ENCODE results near the gene KIF5C.
"Not testable (repeated sequence)": the region's sequence is repeated elsewhere in the genome, so short reads cannot be mapped to it uniquely, and the experiment has no call there.

The KIF5C gene

DNA sequence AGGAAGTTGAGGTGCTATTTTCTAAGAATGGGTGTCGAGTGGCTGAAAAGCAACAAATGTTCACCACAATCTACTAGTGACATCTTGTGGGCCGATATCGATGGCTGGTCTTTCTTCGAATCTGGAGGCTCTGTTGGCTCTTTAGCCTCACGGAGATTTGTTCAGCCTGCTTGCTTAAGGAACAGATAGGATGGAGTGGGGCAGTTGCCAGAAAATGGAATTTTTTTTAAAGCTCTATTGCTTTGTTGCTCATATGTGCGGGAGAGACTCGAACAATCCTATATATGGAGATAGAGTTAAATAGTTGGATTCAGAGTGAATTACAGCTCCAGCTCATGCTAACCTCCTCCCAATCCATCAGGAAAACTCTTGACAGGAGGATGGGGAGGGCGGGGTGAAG lies 92.6 kb downstream of the KIF5C start:
- DNase-seq: no peak

DNA sequence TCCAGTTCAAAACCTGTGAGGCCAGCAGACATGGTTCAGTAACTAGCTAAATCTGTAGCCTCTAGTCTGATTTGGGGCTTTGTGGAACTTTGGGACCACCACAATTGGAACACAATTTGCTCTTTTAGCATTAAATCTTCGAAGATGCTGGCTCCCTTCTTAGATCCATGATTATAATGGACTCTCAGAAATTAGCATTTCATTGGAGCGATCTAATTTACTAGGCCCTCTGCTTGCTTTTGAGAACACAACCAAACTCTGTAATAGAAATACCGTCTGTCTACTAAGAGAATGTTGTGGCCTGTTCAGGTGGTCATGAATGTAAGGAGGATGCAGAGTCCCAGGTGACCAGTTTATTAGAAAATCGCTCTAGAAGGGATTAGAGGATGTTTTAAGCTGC lies 93.3 kb downstream of the KIF5C start:
- DNase-seq: no peak

DNA sequence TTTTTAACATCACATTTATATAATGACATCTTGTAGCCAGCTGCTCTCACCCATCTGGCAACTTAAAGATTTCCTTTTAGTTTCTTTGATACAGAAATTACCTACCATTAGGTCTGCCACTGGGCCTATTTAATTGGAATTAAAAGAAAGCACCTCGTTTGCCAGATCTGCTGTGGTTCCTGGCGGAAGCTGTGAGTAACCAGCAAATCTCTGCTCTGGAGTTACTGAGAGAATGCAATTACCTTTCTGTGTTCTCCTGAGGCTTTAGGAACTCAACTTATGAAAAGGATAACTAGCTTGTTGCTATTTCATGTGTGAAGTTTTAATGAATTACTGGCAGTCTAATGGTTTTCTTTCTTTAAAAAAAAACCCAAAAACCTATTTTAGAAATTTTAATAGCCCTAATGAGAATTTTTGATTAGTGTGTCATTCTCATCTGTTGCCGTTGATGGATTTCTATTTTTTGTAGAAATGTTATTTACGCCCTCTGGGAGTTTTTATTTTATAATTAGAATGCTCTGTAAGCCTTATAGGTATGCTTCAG lies 93.8 kb downstream of the KIF5C start:
- no peak for DNase-seq

DNA sequence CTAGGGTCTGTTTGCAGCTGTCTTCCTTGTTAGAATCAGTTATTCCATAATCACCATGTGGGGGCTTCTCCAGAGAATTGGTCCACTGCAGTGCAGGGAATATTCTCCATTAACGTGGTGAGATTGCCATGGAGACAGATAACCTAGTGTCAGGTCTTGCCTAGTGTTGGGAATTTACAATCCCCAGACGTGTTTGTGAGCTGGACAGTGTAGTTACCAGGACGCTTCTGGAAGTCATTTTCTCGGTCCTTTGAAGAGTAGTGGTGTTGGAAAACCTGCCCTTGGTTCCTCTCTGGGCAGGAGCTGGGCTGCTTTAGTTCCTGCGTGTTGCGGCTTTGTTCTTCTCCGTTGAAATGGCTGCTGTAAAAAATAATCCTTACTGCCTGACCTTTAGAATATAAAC lies 94.6 kb downstream of the KIF5C start:
- DNase-seq: no peak

DNA sequence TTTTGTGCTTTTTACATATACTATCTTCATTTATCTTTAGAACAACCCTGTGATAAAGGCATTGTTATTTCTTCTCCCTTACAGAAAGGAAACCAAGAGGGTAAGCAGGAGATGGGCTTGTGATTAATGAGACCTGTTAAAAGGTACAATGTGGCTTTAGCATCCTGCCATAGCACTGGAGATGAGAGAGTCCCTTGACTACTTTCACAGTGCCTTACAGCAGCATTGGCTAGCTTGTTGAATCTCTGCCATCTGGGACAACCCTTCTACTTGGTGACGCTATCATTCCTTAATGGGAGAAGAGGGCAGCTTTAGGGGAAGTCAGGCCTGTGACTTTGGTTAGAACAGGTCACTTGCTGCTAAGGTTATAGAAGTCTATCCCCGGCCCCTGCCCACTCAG lies 95.4 kb downstream of the KIF5C start:
- DNase-seq: no peak

DNA sequence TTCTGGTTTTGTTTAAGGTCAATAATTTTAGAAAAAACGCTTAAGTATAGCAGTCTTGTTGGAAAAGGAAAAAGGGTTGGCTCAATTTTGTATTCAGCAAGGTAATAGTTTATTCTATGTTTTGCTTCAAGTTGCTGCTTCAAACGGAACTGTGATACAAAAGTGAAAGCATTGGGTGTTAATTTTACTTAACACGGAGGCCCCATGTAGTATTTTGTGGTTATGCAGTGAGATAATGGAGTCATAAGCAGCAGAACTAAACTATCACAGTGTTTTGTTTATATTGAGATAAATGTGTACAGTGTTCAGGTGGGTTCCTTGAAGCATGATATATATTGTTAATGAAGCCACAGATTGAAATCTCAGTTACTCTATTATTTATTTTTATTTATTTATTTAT lies 96.5 kb downstream of the KIF5C start:
- DNase-seq: no peak

DNA sequence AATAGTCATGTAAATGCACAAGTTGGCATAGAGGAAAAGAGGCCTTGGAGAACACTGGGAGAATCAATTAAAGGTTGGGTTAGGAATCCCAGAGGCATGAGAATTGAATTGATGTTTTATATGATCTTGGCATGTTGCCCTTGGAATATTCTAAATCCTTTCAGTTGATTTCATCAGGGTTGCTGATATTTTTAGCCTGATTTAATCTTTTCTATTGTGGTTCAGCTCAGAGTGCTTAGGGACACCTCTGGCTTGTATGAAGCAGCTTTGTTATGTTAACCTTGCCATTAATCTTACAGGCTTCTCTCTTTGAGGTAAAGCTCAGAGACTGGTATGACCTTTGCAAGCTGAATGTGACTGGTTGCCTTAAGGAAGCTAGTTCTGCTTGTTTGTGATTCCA lies 99.1 kb downstream of the KIF5C start:
- DNase-seq: no peak

DNA sequence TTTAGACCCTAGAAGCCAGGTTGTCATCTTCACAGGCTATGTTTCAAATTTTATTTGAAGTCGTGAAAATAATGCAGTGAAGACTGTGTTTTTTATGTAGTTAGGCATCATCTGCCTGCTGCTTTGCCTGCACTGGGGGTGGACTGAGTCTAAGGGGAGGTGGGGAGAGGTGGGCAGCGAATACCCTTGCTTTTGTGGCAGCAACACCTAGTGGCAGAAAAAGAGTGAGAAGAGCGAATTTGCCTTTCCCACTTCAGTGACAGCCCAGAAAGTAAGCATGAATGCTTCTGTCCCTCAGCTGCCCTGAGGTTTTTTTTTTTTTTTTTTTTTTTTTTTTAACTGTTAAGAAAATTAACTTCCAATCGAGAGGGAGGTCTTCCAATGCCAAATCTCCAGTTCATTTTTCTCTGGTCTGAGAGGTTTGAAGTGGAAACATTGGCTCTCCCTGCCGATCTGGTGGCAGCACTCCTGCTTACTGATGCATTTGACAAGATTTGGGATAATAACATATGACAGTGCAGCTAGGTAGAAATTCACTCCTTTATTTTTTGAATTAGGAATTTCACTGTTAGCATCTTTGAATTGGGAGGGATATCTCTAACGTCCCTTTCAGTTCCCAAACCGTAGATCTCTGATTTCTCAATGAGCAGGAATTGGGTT lies 103.1 kb downstream of the KIF5C start:
- DNase-seq: no peak

DNA sequence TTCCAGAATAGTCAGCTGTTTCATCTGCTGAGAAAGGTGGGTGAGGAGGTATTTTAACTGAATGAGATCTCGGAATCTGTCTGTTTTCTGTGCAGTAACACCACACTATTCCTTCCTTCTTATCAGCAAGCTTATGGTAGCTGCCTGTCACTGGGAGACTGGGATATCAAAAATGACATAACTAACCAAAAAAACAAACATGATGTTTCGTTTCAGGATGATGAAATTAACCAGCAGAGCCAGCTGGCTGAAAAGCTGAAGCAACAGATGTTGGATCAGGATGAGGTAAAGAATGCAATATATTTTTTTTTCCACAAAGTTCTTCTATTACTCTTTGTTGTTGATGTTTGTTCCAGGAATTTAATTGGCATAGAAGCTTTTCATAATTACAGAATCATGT lies 103.7 kb downstream of the KIF5C start:
- no peak for DNase-seq

DNA sequence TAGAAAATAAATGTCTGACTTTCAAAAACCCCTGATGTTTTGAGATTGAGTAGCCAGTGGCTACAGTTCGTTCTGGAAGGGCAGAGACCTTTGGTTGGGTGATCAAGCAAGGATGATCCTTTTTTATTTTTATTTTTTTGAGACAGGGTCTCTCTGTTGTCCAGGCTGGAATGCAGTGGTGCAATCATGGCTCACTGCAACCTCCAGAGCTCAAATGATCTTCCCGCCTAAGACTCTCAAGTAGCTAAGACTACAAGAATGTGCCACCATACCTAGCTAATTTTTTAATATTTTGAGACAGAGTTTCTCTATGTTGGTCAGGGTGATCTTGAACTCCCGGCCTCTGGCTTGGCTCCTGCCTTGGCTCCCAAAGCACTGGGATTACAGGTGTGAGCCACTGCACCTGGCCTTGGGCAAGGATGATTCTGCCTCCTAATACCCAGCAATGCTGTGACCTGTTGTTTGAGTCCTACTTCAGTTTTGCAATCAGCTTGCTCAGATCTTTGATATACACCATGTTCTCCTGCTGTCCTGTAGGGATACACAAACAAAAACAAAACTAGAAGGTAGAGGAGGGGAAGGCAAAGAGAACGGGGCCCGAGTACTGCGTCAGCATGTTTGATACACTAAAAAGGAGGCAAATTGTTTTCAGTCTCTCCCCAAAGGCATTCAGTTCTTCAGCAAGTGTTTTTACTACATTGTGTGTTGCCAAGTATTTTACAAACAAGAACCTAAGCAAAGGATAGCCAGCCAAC lies 104.3 kb downstream of the KIF5C start:
- DNase-seq: no peak

DNA sequence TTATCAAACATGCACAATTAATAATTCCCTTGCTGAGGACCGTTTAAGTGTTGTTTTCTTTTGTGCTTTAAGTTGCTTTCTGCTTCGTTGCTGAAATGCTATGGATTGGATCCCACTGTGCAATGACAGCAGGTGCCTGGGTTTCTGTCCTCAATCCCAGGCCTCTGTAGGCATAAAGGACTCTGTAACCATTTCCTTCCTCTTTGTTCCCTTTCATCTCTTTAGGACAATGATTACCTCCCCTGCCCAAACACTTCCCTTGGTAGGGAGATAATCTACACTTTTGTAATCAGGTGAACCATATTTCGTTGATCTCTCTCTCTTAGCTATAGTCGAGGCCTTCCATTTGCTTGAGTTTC lies 104.9 kb downstream of the KIF5C start:
- DNase-seq: no peak

DNA sequence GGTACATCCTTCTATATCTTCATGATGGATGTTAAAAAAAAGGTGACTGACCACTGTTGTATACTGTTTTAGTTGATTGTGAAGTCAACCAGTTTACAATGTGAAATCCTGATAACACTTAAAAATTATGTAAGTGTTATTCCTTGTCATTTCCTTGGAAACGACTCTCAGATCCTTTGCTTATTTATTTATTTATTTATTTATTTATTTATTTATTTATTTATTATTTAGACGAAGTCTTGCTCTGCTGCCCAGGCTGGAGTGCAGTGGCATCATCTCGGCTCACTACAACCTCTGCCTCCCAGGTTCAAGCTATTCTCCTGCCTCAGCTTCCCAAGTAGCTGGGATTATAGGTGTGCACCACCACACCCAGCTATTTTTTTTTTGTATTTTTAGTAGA lies 105.5 kb downstream of the KIF5C start:
- not testable (repeated sequence) for DNase-seq

DNA sequence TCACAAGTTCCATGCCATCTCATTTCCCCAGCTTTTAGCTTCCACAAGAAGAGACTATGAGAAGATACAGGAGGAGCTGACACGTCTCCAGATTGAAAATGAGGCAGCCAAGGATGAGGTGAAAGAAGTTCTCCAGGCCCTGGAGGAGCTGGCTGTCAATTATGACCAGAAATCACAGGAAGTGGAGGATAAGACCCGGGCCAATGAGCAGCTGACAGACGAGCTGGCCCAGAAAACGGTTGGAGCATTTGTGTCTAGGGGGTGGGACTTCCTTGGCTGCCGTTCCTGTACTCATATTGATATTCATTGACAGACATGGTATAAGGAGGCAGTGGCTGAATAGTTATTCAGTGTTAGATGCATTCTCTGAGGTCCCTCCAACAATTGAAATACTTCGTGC lies 106.3 kb downstream of the KIF5C start:
- no peak for DNase-seq

DNA sequence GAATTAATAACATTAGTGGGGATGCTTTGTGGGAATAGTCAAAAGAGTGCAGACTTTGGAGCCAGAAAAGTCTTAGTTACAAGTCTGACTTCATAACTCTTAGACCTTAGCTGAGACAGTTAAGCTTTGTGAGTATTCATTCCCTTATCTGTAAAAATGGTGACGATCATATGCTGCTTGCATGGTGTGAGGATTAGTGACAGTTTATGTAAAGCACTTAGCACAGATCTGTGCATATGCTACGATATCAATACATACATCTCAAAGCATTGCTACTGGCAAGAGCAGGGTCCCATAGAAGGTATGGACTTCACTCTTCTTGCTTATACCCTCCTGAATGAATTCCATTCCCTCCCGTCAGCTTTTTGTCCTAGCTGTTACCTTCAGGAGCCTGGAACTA lies 106.8 kb downstream of the KIF5C start:
- DNase-seq: no peak

DNA sequence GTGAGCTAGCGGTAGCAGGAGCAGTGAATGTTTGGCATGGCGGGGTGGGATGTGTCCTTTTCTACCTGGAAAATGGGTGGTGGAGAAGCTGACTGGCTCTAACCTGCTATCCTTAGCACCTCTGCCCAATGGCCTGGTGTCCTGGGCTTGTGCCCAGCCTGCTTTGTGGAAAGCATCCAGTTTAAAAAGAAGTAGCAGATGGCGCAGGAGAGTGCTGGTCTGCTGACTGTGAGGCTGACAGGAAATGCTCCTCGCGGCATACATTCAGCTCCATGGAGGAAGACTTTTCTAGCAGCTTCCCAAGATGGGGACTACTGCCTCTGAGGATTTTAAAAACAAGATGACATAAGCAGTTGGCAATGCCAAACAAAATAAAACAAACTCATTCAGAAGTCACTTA lies 107.3 kb downstream of the KIF5C start:
- DNase-seq: no peak

DNA sequence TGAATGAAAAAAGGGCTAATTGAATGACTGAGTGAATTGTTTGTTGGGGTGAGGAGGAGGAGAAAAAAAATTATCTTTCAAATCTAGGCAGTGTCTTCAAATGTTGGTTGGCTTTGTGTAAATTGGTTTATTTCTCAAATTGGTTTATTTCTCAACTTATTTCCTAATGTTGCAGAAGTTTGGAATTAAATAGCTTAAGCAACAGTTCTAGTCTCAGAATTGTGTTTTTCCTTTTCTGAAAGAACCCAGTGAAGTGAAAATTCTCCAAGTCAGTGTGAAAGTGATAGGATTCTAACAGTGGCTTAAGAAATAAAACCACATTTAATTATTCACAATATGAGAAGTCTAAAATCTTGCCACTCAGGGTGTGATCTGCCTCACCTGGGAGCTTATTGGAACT lies 108.9 kb downstream of the KIF5C start:
- no peak for DNase-seq

DNA sequence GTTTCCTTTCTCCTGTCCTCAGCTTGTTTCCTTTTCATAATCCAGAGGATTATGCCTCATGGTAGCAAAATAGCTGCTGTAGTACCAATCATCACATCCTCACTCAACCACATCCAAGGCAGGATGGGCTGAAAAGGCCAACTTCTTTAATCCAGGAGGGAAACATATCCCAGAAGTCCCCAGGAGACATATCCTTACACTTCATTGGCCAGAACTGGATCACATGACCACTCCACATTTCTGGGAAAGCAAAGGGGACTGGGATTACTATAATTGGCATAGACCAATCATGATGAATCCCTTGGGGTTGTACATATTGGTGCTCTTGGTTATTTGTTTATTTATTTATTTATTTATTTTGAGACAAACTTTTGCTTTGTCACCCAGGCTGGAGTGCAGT lies 109.4 kb downstream of the KIF5C start:
- DNase-seq: no peak

DNA sequence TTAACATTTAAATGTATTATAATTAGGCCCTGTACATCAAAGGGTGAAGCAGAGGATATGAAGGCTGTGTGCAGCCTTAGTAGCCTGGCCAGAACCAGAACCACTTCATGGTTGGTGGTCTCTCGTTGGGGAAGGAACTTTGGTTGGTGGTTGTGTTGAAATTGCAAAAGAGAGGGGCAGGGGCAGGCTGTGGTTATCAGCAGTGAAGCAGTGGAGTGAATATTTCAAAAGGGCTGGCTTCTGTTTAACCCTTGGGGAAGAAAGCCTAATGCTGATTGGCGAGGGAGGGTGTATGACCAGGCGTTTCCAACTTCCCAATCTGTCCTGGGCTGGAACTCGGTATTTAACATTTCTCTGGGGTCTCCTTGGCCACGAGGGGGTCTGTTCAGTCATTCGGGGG lies 112.3 kb downstream of the KIF5C start:
- no peak for DNase-seq

DNA sequence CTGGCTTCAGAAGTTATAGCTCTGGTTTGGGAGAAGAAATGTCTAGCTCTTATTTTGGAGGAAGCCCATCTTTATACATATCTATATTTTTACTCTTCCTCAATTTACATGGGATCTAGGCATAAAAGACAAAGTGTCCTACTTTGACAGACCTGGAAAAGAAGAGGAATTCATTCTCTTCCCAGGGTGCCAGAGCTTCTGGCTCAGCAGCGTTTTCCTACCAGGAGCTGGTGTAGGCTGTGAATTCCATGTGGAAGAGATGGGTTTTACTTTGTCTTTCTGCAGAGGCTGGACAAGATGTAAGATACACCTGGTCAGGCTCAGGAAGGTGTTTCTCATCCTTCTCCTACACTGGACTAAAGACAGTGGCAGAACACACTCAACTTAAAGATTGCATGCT lies 113.3 kb downstream of the KIF5C start:
- no peak for DNase-seq

DNA sequence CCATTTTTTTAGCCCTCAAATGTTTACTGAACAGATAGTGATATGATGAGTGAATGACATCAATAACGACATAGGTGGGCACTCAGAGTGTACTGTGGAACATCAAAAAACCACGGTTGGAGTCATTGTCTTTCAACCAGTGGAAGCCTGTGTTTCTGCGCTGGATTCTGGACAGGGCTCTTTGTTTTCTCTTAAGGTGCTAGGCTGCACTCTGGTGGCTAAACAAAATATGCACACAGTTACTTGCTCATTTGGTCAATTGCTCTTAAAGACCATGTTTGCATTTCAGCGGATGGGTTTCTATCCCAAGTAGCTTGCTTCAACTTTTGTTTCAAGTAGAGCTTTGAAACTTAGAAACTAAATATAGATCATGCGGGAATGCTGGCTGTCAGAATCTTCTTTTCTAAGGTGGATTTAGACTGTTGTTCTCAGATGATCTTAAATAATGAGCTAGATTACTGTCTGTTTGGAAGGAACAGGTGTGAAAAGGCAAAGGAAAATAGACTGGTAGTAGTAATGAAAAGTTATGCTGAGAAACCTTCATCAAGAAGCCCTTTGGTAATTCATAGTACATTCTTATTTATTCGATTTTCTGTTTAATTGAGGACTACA lies 115.0 kb downstream of the KIF5C start:
- peak; percentile 20 to 45 for DNase-seq

DNA sequence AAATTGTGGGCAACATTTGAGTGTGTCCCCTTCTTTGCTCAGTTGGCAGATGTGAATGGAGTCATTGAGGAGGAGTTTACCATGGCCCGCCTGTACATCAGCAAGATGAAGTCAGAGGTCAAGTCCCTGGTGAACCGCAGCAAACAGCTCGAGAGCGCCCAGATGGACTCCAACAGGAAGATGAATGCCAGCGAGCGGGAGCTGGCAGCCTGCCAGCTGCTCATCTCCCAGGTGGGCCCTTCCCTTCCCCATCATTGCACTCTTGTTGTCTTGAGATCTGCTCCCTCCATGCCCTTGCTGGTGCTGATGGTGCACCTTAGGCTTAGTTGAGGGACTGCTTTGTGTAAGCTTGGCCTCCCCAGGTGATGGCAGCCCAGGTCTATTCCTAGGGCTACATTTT lies 115.9 kb downstream of the KIF5C start:
- DNase-seq: no peak

DNA sequence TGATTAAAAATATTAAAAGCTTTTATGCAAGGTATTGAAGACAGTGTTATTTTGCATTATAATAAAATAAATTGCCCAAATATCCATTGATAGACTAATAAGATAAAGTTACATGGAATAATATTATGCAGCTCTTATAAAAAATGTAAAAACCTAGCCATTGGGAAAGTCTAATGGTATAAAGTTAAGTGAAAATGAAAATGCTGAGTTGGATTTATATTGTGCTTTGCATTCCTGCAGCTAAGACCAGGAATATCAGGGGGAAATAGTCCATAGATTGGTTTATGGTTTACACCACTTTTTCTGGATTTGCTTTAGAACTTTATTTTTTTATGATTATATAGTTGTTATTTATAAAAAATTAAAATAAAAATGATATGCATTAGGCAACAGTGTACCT lies 117.4 kb downstream of the KIF5C start:
- DNase-seq: no peak

DNA sequence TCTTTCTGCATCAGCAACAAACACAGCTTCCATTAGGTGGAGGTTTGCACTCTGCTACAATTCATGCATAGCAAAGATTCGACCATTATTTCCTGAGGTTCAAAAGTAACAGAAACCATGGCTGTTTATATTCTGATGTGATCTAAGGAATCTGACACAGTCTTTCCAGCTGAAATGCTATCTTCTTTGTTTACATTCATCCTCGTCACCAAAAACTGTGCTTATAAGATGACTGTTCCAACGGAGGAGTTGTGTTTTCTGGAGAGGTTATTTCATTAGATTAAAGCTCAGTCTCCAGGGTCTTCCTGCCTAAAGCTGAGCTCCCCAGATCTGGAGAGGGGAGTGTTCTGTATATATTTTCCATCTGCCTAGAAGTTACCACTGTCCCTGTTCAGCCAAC lies 118.3 kb downstream of the KIF5C start:
- no peak for DNase-seq

DNA sequence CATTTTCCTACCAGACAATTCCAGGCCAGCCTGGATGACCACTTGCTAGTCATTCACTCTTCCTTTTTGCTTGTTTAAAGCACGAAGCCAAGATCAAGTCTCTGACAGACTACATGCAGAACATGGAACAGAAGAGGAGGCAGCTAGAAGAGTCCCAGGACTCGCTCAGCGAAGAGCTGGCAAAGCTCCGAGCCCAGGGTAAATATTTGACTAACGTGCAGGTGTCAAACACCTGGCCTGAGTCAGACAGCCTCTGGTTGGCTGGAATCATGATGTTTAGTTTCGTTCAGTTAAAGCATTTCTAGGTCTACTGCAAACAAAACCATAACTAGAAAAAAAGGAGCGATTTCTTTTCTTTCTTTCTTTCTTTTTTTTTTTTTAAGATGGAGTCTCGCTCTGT lies 119.3 kb downstream of the KIF5C start:
- no peak for DNase-seq
